ENCODE data around the gene ALPK1. TPM values are rescaled to one million over a fixed set of nuclear protein-coding genes. Genes with fewer than 3 reads are reported as not detected.
A peak's percentile ranks its signal among the peaks of the same experiment; 100 is the strongest.

The ALPK1 gene
- polyA plus RNA-seq, 3 donors, result 5.3 to 14.2 (median 8.1) TPM

- Mint-ChIP-seq H3K4me1 (no peaks in the 10 kb centered on the region), H3K27ac (no peak overlapping the region), H3K4me3 (no peak overlapping the region), H3K9me3 (peaks cover 50 to 80% (median 57%) of the 10 kb centered on the region in 7 donors), H3K27me3 (ENCODE audit: low read depth in 3 of 3) (peaks cover 0 to 2% (median 0%) of the 10 kb centered on the region in 3 donors), H3K36me3 (peaks cover 39 to 53% of the 10 kb centered on the region in 2 donors)
- H3K36me3 ChIP-seq (replicated peaks in 1 of 2; ENCODE audit: control insufficient read depth in 1 of 2, insufficient read depth in 2 of 2, low read length in 2 of 2), result peaks cover 8 to 45% of the 10 kb centered on the region in 2 donors
- H3K4me3 ChIP-seq (replicated peaks in 1 of 3; ENCODE audit: low read depth in 2 of 3, low read length in 3 of 3), result no peak overlapping the region
- H3K27me3 ChIP-seq (ENCODE audit: control insufficient read depth in 2 of 2, insufficient read depth in 2 of 2, low read length in 2 of 2), result no peaks in the 10 kb centered on the region
- H2AFZ ChIP-seq (ENCODE audit: insufficient read depth, low read depth, low read length, poor library complexity, severe bottlenecking), result no peak overlapping the region
- no peak for DNase-seq
- intact Hi-C loops (cut with micrococcal nuclease), result no loop called here
- no peaks in the 10 kb centered on the region for H3K4me1 ChIP-seq (ENCODE audit: control insufficient read depth in 1 of 2, insufficient read depth in 2 of 2, low read length in 2 of 2)
- H3K27ac ChIP-seq (ENCODE audit: low read depth in 1 of 2, low read length in 2 of 2), result no peak overlapping the region
- no peak for TF ChIP-seq CTCF (IDR thresholded peaks at IDR 0.05)
- no peaks in the 10 kb centered on the region for H4K20me1 ChIP-seq (ENCODE audit: insufficient read depth, low read length)
- H3K9me3 ChIP-seq (replicated peaks in 1 of 2; ENCODE audit: control insufficient read depth in 1 of 2, insufficient read depth in 1 of 2, low read length in 2 of 2), result peaks cover 59 to 62% of the 10 kb centered on the region in 2 donors
- H3K9ac ChIP-seq (ENCODE audit: insufficient read depth, low read length, poor library complexity, severe bottlenecking), result no peak overlapping the region
- H3K79me2 ChIP-seq (ENCODE audit: insufficient read depth, low read length), result no peaks in the 10 kb centered on the region
- WGBS (ENCODE audit: insufficient coverage), result 91% methylated on average over 14 of the region's 14 CpGs
- H3K4me2 ChIP-seq (replicated peaks; ENCODE audit: extremely low read depth, low read length, poor library complexity, severe bottlenecking), result no peak overlapping the region
Observed at GRCh38 chr4:112357897-112358296, 60.7 kb downstream of the ALPK1 start.

GRCh38 chr4:112358415-112358814 lies 61.2 kb downstream of the ALPK1 start:
- peaks cover 8 to 44% of the 10 kb centered on the region in 2 donors for H3K36me3 ChIP-seq (replicated peaks in 1 of 2; ENCODE audit: control insufficient read depth in 1 of 2, insufficient read depth in 2 of 2, low read length in 2 of 2)
- no peak overlapping the region for H3K27ac ChIP-seq (ENCODE audit: low read depth in 1 of 2, low read length in 2 of 2)
- no peak for TF ChIP-seq CTCF (IDR thresholded peaks at IDR 0.05)
- no peaks in the 10 kb centered on the region for H3K27me3 ChIP-seq (ENCODE audit: control insufficient read depth in 2 of 2, insufficient read depth in 2 of 2, low read length in 2 of 2)
- no peak overlapping the region for H2AFZ ChIP-seq (ENCODE audit: insufficient read depth, low read depth, low read length, poor library complexity, severe bottlenecking)
- no peak overlapping the region for H3K4me2 ChIP-seq (replicated peaks; ENCODE audit: extremely low read depth, low read length, poor library complexity, severe bottlenecking)
- 100% methylated on average over 5 of the region's 10 CpGs for WGBS (ENCODE audit: insufficient coverage)
- intact Hi-C loops (cut with micrococcal nuclease), result no loop called here
- H3K4me3 ChIP-seq (replicated peaks in 1 of 3; ENCODE audit: low read depth in 2 of 3, low read length in 3 of 3), result no peak overlapping the region
- no peaks in the 10 kb centered on the region for H3K4me1 ChIP-seq (ENCODE audit: control insufficient read depth in 1 of 2, insufficient read depth in 2 of 2, low read length in 2 of 2)
- Mint-ChIP-seq H3K4me1 (no peaks in the 10 kb centered on the region), H3K4me3 (no peak overlapping the region), H3K27ac (peak overlapping the region in 1 of 7 donors; percentile 31), H3K36me3 (peaks cover 36 to 48% of the 10 kb centered on the region in 2 donors), H3K9me3 (peaks cover 54 to 78% (median 62%) of the 10 kb centered on the region in 7 donors), H3K27me3 (ENCODE audit: low read depth in 3 of 3) (peaks cover 0 to 2% (median 0%) of the 10 kb centered on the region in 3 donors)
- H3K9me3 ChIP-seq (replicated peaks in 1 of 2; ENCODE audit: control insufficient read depth in 1 of 2, insufficient read depth in 1 of 2, low read length in 2 of 2), result peaks cover 59 to 67% of the 10 kb centered on the region in 2 donors
- no peak for DNase-seq
- H3K79me2 ChIP-seq (ENCODE audit: insufficient read depth, low read length), result no peaks in the 10 kb centered on the region
- no peaks in the 10 kb centered on the region for H4K20me1 ChIP-seq (ENCODE audit: insufficient read depth, low read length)
- no peak overlapping the region for H3K9ac ChIP-seq (ENCODE audit: insufficient read depth, low read length, poor library complexity, severe bottlenecking)

Measured in CD14-positive monocyte (primary cell).